HG02852 (cell line): ENCODE measurements around the gene CDC73.
"Not testable (repeated sequence)": the region's sequence is repeated elsewhere in the genome, so short reads cannot be mapped to it uniquely, and the experiment has no call there.

Experiments used
- ATAC-seq: cut with Tn5 transposase; IDR thresholded peaks from one replicate; pipeline ENCODE4 v1.9.1; 2021; ENCODE audit warnings: mild to moderate bottlenecking, moderate library complexity; ENCODE audit not compliant: unreplicated experiment

The CDC73 gene

DNA sequence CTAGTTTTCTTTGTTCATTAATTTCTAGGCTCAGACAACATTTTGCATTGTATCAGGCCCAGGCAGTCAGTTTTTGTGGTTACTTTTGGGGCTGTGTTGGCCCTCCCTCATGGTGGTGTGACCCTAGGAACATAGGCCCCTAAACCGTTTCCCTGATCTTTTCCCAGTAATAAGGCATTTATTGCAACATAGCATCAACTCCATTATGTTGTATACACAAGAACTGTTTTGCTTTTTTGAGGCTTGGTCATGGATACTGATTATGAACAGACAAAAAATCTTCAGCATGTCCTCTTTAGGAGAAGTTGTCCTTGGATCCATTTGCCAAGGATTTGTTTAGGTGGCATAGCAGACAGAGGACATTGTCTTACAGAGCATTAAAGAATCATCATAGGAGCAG, 54.3 kb downstream of the CDC73 start:
- no peak for ATAC-seq

DNA sequence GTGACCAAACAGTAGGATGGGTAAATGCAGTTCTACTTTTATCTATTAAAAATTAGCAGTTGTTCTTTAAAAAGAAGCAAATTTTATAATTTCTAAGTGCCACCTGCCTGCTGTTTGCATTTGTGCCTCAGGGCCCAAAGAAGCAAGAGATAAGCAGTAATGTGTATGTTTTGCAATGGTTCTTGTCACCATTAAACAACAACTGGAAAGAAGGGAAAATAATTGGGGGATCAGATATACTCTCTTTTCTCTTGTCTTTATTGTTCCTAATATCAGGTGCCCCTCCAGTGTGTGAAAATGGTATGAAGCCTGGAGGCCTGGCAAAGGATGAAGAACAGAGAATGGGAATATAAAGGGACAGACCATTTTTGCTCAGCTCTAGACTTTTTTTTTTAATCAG, 55.0 kb downstream of the CDC73 start:
- no peak for ATAC-seq

DNA sequence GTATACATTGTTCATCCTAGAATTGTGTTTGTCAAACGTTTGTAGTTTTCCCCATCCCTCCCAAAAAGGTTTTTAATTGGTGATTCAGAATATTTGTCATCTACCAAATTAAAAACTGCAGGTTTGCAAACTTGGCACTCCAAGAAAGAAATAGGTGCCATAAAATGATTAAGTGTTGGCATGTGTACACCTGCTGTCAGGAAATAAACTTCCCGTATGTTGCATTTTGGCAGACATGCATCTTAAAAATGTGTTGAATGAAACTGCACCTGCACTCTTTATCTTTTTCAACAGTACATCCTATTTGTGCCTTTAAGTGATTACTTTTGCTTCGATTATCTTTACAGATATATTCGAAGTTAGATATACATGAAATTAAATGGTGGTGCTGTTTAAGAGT, 57.3 kb downstream of the CDC73 start:
- no peak for ATAC-seq

DNA sequence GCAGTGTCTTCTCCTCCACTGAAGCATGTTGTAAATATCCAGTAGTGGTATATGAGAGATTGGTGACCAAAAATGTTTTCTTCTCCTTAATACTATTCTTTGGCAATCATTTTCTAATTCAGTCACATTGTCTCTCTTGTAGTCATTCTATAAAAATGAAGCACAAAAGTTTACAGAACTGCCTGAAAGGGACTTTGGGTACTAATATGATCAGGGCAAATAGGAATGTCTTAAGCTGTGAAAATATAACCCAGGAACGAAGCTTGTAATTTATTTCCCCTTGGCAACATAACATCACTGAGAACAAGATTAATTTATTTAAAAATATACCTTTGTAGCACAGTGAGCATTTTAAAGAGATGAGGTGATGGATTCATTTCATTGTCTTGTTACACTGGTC, 59.7 kb downstream of the CDC73 start:
- no peak for ATAC-seq

DNA sequence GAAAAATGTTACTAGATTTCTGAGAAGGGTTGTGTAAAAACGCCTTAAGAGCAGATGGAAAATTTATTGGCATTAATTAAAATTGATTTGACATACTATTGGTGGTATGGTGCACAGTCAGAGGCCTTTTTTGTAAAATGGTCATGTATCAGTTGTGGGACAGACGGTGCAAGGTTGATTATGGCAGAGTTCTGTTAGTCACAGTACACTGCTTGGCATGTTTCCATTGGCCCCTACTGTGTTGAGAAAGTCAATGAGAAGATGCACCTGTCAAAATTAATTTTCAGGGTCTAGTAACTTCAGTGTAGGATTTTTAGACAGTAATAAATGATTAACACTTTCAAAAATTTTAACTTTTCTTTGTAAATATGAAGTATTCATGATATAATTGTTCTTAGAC, 60.2 kb downstream of the CDC73 start:
- ATAC-seq = no peak

DNA sequence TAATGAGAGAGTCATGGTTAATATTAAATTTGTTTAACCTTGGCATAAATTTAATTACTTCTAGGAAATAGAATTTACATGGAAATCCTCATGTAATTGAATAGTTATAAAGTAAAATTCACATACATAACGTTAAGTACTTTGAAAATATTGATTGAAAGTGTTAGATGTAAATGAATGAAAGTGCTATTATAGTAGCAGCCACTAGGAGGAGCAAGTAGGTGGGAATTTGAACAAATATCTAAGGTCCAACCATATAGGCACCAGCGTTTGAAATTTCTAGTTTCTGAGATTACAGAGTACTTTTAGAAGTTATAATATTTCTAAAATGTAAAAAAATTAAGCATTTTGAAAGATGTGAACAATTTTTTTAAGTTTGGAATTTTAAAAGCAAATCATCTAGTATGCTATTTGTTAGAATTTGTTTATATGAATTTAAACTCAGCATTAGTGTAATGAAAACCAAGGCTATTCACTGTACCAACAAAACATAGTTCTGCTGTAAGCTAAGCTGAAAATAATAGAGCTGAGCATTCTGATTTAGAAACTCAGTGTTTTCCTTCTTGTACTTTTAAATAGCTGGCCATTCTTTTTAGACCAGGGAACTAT, 61.3 kb downstream of the CDC73 start:
- peak; percentile 69 for ATAC-seq

DNA sequence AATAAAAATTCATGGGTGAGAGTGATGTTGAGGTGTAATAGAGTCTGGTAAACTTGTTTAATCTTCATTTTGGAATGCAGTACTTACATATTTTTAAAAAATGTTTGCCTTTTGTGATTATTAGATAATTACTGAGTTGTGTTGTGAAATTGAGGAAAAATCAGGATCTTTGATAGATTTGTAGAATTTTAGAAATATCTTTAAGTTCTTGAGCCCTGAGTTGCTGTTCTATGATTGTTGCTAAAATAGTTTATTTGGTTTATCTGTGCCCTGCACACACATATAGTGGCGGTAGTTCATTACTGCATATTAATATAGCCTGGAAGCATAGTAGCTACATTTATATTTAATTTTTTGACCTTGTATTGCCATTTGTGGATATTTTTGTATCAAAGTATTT, 62.9 kb downstream of the CDC73 start:
- ATAC-seq = no peak

DNA sequence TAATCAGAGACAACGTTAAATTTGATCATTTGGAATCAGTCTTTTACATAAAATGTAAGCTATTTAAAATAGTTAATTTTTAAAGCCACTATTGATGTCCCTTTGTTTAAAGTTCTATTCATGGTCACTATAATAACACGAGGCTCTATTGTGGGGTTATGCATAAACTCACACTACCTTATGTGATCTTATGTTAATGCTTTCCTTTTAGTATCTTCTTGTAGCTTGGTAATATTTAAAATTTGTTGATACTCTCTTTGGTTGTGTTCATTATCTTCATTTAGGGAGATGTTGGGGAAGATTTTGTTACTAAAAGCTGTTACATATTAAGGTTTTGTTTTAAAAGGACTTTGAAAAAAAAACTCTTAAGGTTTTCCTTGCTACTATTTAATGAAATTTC, 63.4 kb downstream of the CDC73 start:
- no peak for ATAC-seq

DNA sequence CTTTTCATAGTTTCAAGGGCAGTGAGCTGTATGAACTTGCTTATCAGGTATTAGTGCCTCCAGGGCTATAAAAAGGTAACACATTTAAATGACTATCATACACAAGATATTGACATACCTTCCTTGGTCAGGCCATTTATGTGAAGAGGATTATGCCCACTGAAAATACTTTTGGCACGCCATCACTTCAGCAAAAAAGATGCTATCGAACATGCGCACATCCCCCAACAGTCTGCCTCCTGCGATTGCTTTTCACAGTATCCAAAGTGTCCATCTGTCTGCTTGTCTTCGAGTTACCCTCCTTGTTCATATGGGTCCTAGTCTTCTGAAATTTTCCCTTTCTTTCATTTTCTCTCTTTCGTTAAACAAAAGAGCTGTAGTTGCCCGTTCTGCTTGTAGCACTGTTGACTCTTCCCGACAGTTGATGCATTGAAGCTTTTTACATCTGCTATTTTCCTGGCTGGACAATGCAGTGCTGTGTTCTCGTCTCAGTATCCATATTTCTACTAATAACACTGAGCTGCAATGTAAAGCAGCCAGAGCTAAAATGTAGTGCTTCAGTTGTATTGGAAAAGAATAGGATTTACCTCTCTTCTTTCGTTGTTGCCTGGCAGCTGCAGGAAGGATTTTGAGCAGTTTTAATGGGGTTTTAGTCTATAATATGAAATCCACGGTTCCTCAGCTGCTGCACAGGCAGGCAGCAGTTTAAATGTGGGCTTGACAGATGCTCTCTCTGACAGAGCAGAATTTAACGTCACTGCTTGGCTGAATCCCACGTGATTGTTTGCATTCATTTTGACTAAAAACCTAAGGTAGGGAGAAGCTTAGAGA, 64.3 kb downstream of the CDC73 start, which contains the start of gene B3GALT2:
Gene B3GALT2 (minus strand): TSS at position 713 of the 831 bp plus-strand sequence. CDS start 5,051 bp downstream, outside the sequence.
- no peak for ATAC-seq

DNA sequence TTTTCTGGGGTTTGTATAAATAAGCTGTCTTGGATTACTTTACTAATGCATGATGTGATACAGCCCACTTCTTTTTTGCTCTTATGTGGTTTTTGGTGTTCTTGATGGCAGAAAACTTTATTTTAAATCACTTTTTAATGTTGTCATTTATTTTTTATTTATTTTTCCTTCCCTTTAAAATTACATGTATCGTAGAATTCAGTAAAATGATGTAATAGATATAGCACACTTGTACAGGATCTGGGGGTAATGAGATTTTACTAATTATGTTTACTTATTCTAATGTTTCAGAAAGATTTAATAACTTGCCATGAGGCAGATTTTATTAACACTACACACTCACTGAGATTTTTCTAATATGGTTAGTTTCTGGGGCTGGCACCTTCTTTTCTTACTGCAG, 65.3 kb downstream of the CDC73 start:
- no peak for ATAC-seq

DNA sequence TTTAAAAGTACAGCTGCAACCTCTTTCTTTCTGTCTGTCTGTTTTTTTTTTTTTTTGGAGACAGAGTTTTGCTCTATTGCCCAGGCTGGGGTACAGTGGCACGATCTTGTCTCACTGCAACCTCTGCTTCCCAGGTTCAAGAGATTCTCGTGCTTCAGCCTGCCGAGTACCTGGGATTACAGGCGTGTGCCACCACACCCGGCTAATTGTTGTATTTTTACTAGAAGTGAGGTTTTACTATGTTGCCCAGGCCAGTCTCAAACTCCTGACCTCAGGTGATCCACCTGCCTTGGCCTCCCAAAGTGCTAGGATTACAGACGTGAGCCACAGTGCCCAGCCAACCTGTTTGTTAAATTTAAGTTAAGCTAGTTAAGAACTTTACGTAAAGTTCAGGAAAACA, 67.1 kb downstream of the CDC73 start:
- not testable (repeated sequence) for ATAC-seq

DNA sequence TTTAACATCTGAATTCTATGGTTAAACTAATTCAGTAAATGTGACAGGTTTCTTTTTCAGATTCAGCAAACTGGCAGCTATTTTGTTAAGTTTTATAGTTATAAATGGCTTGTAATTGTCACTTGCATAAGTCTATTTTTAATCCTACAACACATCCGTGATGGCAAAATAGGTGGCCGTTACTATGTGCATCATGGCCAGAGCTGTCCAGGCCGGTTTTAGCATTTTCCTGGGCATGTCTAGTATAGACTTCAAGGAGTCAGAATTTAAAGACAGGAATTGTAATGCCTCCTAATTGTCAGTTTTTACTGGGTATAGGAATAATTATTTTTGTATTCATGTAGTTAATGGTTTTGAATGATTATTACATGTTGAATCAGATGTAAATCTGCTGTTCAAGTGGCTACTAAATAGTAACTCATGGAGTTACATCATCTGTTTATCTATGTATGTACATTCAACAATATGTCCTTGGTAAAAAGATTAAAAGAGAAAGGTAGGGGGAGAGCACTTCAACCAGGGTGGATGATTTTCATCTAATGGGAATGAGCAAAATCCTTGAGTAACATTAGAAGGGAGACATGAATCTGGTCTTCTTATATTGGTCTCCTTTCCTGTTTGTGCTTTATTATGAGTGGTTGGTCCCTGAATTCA, 67.7 kb downstream of the CDC73 start:
- no peak for ATAC-seq

DNA sequence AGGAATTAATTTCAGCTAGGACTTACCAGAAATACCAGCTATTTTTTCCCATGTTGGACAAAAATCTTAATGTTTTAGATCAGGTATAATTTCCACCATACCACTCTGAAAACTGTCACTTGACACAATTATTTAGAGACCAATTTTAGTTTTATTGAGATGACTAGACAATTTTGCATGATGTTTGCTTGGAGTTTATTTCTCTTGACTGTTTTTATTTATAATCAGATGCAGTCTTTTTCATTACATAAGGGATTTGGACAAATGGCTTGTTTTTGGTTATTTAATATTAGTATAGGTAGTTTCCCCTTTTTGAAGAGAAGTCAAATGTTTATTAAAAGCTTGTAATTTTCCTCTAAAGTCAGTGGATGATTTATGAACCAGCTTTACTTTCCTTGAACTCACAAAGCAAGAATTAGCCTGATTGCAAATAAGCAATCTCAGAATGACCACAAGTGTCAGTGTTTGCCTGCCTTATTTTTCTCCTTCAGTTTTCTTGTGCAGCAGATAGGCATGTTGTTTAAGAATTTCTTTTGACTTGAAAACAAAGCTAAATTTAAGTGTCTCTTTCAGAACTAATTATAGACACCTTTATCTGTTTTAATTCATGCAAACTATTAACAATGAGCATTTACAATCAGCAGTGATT, 68.4 kb downstream of the CDC73 start:
- no peak for ATAC-seq

DNA sequence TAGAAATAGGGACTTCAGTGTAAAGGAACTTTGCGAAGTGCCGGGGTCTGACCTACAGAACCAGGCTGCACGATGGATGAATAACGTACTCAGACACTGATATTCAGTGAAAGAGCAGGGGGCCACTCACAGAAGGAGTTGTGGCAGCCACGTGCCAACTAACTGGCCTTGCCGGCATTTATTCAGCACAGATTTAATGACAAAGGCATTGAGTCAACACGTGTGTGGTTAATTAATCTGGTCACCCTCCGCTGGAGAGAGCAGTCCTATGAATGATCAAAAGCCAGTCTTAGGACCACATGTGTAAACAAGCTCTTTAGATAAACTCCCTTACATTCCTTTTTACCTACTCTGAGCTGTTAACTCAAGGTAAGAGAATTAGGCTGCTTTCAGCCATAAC, 70.8 kb downstream of the CDC73 start:
- ATAC-seq = no peak

DNA sequence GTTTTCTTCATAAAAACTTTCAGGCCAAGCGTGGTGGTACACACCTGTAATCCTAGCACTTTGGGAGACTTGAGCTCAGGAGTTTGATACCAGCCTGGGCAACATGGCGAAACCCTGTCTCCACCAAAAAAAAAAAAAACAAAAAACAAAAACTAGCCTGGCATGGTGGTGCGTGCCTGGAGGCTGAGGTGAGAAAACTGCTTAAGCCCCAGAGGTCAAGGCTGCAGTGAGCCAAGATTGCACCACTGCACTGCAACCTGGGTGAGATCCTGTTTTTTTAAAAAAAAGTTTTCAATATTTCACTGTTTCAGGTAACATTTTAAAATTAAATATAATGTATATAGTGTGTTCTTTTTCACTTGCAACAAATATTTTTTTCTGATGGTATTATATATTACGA, 78.1 kb downstream of the CDC73 start:
- no peak for ATAC-seq

DNA sequence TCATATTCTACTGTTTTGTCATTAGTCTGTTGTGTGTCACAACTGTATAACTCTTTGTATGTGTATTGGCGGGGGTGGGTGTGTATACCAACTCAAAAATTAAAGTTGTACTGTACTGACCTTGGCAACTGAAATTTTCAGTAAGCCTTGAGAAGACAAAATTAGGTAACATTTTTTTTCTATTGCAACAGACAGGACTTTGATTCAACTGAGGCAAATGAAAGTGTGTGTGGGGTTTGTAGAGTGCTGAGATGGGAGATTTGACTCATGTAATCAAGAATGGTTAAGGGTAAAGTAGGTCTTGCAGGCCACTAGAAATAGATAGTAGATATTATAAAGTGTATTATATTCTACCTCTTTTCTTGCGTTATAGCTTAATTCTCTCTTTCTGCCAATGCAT, 79.2 kb downstream of the CDC73 start:
- ATAC-seq = no peak

DNA sequence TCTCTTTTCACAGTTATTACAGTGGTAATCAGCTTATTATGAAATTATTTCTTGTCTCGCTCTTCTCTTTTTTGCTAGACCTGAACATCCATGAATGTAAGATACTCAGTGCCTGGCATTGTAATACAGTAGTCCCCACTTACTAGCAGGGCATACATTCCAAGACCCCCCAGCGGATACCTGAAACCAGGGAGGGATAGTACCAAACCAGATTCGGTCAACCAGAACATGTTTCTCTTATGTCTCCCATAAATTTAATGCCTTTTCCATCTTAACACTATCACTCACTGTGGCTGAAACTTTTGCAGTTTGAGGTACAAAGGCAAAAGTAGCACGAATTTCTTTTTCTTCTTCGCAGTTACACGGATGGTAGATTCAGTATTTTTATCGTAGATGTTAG, 89.2 kb downstream of the CDC73 start:
- ATAC-seq = no peak

DNA sequence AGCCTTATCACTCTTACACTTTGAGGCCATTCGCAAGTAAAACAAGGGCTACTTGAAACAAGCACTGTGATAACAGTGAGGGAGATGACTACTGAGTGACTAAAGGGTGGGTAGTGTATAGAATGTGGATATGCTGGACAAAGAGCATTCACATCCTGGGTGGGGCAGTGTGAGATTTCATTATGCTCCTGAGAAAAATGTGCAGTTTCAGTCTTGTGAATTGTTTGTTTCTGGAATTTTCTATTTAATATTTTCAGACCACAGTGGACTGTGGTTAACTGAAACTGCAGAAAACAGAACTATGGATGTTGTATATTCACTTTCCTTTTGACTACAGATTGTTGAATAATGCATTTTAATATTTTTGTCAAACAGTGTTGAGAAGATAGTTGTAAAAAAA, 89.7 kb downstream of the CDC73 start:
- peak; percentile 83 for ATAC-seq

DNA sequence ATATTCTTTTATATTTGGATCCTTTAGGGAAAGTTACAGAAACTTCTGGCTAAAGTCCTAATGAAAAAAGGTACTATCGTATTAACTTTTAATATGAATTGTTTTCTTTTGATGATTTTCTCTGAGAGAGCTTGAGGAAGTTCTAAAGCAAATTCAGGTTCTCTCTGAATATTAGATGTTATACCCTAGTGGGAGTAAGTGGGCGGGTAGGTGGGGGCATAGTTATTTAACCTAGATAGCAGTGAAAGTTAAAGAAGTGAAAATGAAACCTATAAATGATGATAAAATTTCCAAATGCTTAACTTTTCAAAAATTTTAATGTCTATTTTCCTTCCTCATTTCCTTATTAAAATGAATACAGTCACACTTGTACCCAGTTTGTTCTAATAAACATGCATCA, 90.8 kb downstream of the CDC73 start:
- ATAC-seq = no peak

DNA sequence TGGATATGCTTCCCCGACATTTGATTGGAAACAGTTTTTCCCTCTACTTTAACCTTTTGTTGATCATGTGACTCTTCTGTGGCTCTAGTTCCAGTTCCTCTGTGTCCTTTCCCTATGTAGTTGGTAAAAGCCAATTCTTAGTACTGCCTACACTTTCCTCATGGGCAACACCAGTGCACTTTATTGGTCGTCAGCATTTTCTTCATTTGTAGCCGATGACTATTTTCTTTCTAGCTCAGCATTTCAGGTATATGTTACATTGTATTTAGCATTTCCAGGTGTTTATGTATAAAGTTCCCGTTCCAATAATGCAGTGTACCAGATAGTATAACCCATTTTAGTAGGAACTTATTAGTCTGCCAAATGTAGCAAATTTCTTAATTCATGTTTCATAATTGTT, 92.2 kb downstream of the CDC73 start:
- no peak for ATAC-seq

DNA sequence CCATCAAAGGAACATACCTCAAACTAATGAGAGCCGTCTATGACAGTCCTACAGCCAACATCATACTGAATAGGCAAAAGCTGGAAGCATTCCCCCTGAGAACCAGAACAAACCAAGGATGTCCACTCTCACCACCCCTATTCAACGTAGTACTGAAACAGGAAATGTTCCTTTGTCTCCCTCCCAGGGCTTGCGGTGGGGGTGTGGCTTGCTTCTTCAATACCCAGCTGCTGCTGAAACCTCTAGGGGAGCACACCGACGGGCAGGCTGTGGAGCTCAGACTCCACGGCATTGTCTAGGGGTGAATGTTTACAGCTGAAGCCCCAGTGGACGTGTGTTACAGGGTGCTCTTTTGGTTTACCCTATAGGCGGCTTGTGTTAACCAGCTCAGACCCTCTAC, 95.1 kb downstream of the CDC73 start:
- no peak for ATAC-seq

DNA sequence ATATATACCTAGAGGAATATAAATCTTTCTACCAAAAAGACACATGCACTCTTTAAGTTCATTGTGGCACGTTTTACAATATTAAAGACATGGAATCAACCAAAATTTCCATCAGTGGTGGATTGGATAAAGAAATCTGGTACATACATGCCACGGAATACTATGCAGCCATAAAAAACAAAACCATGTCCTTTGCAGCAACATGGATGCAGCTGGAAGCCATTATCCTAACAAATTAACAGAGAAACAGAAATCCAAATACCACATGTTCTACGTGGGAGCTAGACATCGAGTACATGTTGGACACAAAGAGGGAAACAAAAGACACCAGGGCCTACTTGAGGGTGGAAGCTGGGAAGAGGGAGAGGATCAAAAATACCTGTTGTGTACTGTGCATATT, 97.6 kb downstream of the CDC73 start:
- no peak for ATAC-seq
